Measurements from ENCODE around the gene PTPRD.
"Not testable (repeated sequence)": the region's sequence is repeated elsewhere in the genome, so short reads cannot be mapped to it uniquely, and the experiment has no call there.

PTPRD gene

DNA sequence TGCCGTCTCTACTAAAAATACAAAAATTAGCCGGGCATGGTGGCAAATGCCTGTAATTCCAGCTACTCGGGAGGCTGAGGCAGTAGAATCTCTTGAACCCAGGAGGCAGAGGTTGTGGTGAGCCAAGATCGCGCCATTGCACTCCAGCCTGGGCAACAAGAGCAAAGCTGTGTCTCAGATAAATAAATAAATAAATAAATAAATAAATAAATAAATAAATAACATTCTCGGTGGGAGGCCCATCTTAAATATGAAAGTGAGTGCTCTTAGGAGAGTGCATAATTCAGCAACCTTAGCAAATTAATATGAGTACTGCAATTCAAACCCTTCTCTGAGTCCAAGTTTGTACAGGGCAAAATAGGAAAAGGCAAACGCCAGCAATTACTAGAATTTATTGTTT lies 1302.1 kb downstream of the PTPRD start:
- not testable (repeated sequence) for DNase-seq (ENCODE audit: low spot score)

DNA sequence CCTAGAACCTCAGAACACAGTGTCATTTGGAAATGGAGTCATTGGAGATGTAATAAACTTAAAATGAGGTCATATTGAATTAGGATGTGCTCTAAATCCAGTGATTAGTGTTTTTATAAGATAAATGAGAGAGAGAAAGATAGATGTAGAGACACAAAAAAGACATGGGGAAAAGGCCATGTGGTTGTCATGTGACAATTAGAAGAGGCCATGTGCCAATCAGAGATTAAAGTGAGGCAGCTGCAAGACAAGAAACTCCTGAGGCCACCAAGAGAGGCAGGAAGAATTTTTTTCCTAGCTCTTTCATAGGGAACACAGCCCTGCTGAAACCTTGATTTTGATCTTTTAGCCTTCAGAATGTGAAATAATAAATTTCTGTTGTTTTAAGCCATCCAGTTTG lies 1307.2 kb downstream of the PTPRD start:
- DNase-seq (ENCODE audit: low spot score) = no peak

DNA sequence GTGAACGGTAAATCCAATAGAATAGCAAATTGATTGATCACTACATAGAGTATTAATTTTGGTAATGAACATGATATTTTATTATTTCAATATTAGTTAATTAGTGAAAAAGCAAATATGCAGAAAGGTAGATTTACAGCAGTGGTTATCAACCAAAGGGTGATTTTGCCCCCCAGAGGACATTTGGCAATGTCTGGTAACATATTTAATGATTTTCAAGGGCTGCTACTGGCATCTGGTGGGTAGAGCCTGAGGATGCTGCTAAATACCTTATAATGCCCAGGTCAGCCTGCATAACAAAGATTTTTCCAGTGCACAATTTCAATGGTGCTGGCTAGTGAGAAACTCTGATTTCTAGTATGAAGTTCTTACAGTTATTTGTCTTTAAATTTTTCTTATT lies 1313.7 kb downstream of the PTPRD start:
- no peak for DNase-seq (ENCODE audit: low spot score)

DNA sequence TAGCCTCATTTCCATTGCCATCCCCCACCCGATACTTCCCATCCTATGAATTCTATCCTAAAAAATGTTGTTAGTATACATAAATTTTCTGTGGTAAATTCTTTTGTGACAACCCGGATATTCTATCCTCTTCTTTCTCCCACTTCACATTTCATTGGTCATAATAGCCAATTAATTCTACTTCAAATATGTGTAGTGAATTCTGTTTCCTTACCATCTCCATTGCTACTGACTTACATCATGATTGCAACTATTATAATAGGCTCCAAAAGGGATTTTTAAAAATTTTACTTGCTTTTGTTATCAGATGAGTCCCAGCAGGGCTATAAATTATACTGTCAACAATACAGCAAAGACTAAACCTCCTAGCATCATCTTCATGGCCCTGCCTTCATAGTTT lies 1326.8 kb downstream of the PTPRD start:
- no peak for DNase-seq (ENCODE audit: low spot score)

DNA sequence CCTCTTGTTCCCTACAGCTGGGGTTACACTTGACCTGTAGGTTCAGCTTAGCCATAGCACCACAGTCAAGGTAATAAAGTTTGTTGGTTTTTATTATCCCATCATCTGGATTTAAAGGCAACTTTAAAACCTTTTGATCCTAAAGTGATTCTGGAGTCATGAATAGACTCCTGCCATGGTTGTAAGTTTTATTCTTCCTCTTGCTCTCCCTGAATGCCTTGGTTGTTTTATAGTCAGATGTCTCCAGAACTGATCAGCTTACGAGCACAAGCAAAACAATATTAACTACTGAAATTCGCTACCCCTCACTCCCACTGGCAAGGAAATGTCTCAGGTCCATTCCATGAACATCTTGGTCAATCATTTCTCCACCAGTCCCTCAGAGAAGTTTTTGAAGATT lies 1328.6 kb downstream of the PTPRD start:
- no peak for DNase-seq (ENCODE audit: low spot score)

DNA sequence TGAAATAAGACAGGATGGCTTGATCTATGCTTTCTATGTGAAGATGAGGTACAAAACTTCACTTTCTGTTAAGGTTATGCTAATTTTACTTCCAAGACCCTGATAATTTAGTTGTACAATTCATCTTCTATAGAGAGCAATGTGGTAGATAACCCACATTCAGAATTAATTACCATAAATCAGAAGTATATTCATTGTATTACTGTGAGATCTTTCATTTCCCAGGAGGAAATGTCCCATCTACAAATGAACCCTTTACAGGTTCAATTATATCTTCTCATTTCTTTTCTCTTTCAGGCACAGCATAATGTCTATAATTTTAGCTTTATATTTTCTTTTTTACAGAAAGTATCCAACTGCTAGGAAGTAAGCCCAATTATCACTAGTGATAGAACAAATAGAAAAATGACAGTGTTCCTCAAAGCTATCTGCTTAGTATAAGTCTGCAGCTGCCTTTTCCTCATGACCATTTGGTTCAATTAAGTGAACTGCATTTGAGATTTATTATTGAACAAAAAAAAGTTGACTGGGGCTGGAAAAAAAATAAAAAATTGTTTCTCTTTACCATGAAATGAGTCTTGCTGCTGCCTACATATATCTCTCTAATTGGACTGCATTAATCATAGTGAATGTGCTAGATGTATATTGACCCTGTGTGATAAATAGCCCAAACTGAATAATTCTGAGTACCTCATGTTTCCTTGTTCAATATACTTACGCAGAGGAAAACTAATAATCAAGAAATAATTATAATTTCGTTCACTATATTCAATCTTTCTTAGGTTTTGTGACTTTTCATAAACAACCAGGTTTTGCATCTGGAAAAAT lies 1329.4 kb downstream of the PTPRD start:
- DNase-seq (ENCODE audit: low spot score) = no peak

DNA sequence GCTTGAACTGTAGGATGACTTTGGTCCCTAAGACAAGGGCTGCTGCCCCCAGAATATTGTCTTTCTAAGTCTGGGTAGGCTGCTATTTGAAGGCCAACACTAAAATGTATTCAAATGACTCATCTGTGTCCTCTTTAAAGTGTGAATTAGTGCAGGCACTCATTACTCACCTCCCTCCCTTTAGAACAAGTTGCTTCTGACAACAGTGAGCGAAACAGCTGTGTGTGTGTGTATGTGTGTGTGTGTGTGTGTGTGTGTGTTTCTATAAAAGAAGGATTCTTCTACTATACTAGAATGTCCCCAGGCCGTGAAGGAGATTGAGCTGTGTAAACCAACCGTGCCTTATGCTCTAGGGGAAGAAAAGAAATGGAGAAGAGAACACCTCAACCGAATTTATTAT lies 1337.2 kb downstream of the PTPRD start:
- no peak for DNase-seq (ENCODE audit: low spot score)

DNA sequence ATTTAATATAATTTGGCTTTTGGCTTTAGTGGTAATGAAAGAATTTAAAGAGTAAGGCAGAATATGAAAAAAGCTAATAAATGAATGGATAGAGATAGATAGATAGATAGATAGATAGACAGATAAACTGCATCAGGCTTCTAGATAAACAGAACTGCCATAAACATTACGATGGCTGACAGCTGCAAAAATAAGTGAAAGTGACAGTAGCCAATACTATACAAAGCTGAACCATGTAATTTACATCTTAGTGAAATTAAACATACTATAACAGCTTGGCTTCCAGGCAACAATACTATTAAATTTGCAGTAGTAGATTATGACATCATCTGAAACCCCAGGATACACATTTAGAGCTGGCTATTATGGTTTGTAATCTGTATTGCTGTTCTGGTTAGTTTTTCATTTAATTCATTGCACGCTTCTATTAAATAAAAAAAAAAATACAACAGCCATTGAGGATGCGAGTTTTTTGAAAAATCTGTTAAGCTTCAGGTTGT lies 1354.8 kb downstream of the PTPRD start:
- no peak for DNase-seq (ENCODE audit: low spot score)

DNA sequence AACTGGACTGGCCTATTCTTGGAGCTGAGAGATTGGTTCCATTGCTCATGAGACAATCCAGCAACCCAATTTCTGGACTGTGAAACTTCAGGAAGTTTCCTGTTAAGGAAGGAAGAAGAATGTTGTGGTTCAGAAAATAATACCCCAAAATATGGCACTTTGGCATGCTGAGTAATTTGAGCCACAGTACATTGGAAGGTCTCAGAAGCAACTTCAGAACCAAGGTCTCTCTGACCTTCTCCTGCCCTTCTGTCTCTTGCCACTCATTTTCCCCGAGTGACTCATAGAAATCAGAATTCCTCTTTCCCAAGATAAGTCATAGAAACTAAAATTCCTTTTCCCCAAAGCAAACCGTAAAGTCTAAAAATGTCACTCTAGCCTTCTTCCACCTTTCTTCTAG lies 1366.1 kb downstream of the PTPRD start:
- DNase-seq (ENCODE audit: low spot score) = no peak

DNA sequence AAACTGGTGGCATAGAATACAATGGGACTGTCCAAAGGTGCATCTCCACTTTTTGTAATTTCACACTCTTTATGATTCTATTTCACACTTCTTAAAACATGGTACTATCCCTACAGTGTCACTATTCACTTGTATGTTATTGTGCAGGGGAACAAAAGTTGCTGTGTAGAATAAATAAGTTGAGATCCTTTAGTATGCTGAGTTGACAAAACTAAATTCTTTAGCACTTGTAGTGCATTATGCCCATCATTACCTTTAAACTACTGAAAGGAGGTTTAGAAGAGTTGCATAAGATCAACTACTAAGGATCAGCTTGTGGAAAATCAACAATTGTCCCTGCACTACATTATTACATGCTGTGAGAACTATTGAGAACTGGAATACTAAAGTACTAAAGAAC lies 1380.9 kb downstream of the PTPRD start:
- no peak for DNase-seq (ENCODE audit: low spot score)

DNA sequence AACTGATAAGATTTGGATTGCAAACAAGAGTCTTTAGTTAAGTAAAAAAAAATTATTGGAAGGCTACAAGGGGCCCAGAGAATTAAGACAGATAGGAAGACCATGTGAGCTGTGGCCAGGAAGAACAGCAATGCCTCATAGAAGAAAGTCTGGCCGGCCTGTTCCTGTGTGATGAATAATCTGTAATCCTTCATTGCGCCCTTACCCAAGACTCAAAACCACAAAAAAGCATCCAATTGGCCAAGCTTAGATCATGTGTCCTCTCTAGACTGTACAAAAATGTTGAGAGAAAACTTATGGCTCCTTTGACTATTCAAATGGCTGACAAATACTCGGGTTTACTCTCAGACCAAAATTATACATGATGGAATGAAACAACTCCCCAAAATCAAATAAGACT lies 1383.5 kb downstream of the PTPRD start:
- DNase-seq (ENCODE audit: low spot score) = no peak

DNA sequence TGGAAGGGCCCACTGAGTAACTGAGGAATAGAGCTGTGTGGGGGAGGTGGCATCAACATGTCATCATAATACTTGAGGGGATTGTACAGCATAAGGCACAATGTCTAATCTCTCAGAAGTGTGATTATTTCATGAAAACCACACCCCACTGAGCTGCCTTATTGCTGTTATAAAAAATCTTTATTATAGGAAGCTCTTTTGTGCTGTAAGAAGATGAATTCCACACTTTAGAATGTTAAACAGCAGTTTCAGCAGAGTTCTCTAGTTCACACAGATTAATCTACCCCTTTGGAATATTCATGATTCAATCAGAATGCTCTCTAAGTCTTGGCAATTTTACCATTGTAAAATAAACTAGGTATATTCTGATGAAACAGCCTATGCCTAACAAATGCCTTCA lies 1389.6 kb downstream of the PTPRD start:
- no peak for DNase-seq (ENCODE audit: low spot score)

DNA sequence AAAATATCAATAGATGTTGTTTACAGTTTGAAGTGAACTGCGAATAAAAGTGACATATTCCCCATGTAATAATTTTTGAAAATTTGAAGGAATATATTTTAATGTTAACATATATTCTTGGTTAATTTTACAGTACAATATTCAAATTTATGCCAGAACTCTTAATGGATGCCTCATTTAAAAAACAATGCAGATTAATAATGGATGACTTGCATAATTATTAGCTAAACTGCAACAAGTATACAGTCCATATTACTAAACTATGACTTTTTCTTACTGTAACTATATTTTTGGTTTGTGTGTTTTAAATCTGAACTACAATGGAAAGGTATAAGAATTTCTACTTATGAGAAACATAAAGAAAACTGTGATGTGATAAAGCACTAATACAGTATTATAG lies 1390.1 kb downstream of the PTPRD start:
- no peak for DNase-seq (ENCODE audit: low spot score)

DNA sequence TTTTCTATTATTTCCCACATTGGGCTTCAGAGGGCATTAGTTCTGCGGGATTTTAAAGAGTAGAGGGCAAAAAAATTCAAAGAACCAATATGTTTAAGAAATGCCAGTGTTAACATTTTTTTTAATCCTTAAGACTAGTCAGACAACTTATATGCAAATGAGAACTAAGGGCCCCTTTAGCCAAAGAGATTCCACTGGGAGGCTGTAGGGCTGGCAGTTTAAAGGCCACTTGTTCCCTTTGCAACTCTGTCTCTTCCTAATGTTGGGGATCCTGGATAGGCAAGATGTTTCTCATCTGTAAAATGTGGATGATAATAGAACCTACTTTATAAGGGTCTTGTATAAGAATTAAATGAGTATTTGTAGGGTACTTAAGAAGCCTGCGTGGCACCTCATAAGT lies 1395.9 kb downstream of the PTPRD start:
- DNase-seq (ENCODE audit: low spot score) = no peak

DNA sequence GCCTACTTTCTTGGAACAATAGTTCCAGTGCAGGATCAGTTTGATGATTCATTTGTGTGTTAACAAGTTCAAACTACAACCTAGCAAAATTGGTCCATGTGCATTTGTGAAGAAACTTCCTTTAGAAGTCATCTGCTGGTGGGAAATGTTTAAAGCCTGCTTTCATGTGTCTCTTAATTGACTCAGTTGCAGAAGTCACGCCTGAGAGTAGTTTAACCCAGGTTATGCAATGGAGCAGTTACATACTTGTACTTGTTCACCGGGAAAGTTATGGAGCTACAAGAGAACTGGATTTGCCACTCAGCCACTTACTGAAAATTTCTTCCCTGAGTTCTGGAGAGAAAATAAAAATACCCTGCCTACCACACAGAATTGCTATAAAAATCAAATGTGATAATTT lies 1397.8 kb downstream of the PTPRD start:
- no peak for DNase-seq (ENCODE audit: low spot score)

DNA sequence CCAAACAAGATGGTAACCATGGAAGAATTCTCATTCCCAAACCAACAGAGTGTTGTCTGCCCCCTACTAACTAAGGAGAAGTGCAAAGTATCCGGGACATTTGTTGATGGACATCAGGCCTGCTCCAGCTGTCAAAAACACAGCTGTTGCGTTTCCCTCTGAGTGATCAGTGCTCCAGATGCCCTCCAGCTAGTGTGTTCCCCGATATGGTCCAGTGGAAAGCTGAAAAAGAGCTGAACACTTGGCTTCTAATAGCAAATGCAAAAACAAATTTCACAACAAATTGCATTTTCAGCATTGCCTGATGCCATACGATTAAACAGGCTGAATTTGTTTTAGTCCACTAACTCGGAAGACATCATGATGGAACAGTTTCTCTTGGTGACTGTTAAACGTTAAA lies 1398.7 kb downstream of the PTPRD start:
- no peak for DNase-seq (ENCODE audit: low spot score)

DNA sequence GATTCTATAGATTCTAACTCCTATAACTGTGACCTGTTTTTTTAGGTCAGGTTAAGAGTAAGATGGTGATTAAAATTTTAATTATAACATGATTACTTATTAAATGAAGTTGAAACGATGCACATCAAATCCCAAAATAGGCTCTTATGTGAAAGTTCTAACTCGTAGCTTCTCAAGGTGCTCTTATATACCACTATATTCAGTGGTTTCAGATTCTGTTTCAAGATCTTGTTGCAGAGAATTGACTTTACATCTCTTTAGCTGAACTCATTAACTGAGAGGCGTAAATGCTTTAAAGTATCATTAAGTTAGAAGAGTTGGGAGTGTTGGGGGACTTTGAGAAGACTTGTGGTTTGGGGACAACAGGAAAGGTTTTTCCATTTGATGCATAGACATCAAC lies 1399.8 kb downstream of the PTPRD start:
- DNase-seq (ENCODE audit: low spot score) = no peak

DNA sequence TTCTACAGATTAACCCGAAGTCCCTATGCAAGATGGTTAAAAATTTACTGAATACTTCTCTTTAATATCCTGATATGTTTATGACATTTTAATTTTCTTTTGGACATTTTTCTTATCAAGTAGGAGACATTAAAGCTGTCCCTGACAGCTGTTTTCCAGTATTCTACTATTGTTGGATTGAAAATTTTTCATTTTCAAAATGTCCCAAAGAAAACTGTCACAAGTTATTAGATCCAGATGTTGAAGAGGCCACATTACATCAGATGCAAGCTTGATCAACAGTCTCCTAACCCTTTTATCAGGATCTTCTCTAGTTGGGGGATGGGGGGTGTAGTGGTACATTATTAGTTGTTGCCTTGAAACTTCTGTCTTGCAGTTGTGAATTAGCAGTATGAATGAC lies 1410.5 kb downstream of the PTPRD start:
- DNase-seq (ENCODE audit: low spot score) = no peak

DNA sequence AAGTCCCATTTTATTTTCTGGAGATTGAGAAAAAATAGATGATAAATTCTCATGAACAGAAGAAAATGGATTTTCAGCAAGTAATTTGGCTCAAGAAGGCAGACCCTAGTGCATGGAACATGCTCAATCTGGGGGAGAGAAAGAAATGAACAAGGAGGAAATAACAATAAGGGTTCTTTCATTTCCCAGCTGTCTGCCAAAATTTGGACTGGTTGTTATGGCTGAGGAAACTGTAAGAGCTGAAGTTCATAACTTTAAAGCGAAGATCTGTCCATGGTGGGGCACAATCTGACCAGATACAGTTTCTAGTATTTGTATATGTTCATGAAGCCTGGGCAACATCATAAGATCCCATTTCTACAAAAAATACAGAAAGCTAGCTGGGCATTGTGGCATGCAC lies 1426.7 kb downstream of the PTPRD start:
- DNase-seq (ENCODE audit: low spot score) = no peak

DNA sequence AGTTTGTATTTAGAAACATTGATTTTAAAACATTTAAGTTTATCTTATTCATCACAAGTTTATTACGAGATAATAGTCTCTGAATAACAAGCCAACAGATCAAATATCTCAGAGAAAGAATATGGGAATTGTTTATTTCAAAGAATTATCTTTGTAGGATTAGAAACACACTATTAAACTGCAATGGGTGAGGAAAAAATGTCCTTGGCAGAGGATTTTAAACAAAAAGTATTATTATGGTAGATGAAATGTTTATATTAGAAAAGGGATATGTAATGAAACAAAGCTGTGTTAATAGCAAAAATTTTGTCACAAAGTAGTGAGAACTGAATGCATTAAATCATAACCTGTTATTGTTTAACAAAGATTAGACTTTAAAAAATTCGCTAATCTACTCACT lies 1430.4 kb downstream of the PTPRD start:
- no peak for DNase-seq (ENCODE audit: low spot score)

DNA sequence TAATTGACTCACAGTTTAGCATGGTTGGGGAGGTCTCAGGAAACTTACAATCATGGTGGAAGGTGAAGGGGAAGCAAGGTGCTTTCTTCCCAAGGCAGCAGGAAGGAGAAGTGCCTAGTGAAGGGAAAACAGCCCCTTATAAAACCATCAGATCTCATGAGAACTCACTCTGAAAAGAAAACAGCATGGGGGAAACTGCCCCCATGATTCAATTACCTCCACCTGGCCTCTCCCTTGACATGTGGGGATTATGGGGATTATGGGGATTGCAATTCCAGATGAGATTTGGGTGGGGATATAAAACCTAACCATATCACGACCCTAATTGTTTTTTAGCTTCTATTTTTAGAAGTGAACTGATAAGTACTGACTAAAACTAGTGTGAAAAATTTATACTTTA lies 1435.7 kb downstream of the PTPRD start:
- DNase-seq (ENCODE audit: low spot score) = no peak

DNA sequence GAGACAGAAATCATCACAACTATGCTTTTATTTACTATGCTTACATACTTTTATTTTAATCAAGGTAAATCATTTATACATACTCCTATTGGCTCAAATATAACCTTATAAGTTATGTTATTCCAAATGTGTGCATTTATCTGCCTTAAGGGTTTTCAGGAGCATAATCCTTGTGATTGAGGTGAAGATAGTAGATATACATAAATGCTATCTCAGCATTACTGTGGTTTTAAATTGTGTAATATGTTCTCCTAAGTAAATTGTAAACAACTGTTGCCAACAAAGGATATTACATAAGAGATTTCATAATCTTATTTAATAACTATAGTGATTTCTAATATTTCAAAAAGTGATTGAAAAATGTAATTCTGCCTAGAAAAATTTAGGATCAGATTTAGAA lies 1438.4 kb downstream of the PTPRD start:
- DNase-seq (ENCODE audit: low spot score) = no peak

DNA sequence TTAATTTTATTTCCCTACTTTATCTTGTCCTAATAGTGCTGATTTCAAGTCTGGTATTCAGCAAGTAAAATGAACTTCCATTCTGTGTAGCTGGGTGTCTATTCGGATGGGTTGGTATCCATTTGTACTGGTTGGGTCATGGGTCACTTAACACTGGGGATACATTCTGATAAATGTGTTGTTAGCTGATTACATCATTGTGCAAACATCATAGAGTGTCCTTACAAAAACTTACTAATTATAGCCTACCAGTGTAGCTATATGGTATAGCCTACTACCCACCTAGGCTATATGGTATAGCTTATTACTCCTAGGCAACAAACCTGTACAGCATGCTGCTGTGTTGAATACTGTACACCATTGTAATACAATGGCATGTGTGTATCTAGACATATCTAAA lies 1439.5 kb downstream of the PTPRD start:
- DNase-seq (ENCODE audit: low spot score) = no peak

DNA sequence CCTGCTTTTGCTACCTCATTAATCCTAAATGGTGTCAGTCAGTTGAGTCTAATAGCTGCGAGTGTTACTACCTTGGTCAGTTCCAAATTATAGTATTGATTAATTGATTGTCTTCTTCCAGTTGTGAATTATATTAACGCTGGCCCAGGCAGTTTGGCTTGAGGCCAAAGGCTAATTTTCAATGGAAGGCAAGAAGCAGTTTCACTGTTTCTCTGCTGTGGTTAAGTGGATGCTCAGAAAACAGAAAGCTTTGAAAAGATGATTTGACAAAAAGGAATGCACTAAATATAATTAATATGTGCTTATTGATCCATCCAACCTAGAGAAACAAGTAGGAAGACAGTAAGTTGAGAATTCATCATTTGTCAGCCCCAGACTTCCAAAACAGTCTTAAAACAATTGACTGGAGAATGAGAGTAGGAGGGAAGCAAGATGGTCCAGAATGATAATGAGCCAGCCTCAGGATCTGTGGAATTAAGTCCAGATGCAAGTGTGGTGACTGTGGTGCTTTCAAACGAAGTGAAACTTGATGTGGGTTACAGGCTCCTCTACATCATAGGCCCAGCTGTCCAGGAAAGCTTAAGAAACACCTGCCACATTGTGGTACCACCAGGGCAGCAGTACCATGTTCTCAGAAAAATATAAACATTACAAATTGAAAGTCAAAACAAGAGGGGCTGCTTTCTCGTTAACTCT lies 1442.2 kb downstream of the PTPRD start:
- no peak for DNase-seq (ENCODE audit: low spot score)
